LNCaP clone FGC (cell line): ENCODE data around the gene C2CD4D.

Source experiments
- DNase-seq: peaks from one replicate; pipeline ENCODE4 v3.0.0-alpha.2; 2011; ENCODE audit warnings: low read depth
- H3K4me3 ChIP-seq: 2 replicates; pipeline ENCODE4 v1.5.1; 2011; ENCODE audit warnings: mild to moderate bottlenecking, low read depth, low read length, control low read depth
- TF ChIP-seq, protein P1 (sequence below): IDR thresholded peaks from 2 replicates; pipeline ENCODE4 v1.5.1; 2012; ENCODE audit warnings: mild to moderate bottlenecking; ENCODE audit not compliant: control insufficient read depth, insufficient read depth; ENCODE audit errors: extremely low read depth

The C2CD4D gene

GRCh38 chr1:151814971-151815545 is 24.6 kb downstream of the C2CD4D start:
- TF ChIP-seq, protein P1, sequence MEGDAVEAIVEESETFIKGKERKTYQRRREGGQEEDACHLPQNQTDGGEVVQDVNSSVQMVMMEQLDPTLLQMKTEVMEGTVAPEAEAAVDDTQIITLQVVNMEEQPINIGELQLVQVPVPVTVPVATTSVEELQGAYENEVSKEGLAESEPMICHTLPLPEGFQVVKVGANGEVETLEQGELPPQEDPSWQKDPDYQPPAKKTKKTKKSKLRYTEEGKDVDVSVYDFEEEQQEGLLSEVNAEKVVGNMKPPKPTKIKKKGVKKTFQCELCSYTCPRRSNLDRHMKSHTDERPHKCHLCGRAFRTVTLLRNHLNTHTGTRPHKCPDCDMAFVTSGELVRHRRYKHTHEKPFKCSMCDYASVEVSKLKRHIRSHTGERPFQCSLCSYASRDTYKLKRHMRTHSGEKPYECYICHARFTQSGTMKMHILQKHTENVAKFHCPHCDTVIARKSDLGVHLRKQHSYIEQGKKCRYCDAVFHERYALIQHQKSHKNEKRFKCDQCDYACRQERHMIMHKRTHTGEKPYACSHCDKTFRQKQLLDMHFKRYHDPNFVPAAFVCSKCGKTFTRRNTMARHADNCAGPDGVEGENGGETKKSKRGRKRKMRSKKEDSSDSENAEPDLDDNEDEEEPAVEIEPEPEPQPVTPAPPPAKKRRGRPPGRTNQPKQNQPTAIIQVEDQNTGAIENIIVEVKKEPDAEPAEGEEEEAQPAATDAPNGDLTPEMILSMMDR = no peak
- no peak overlapping the region for H3K4me3 ChIP-seq
- DNase-seq = no peak

DNA sequence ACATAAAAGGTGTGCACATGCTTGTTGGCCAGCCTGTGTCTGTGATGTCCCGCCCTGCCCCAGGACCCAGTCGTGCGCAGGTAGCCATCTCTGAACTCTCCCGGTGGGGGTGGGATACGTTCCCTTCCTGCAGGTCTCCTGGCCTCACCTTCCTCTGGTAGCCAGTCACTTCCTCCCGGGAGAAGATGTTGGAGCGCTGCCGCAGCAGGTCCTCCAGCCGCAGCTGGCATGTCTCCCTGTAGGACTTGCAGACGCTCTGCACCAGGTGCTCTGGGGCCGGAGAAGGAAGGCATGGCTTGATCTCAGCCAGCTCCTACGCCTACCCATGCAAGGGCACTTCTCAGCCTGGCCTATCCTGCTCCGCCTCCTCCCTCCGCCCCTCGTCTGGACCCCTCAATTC is 25.2 kb downstream of the C2CD4D start:
- DNase-seq = no peak
- TF ChIP-seq, protein P1 = no peak
- H3K4me3 ChIP-seq = no peak overlapping the region

GRCh38 chr1:151813271-151813977 is 26.2 kb downstream of the C2CD4D start:
- TF ChIP-seq, protein P1 = no peak
- H3K4me3 ChIP-seq = no peak overlapping the region
- DNase-seq = no peak

GRCh38 chr1:151811181-151811580 is 28.4 kb downstream of the C2CD4D start:
- H3K4me3 ChIP-seq = no peak overlapping the region
- TF ChIP-seq, protein P1 = no peak
- no peak for DNase-seq

GRCh38 chr1:151809985-151810556 is 29.5 kb downstream of the C2CD4D start:
- H3K4me3 ChIP-seq = no peak overlapping the region
- TF ChIP-seq, protein P1 = no peak
- DNase-seq = no peak

GRCh38 chr1:151809290-151809984 is 30.2 kb downstream of the C2CD4D start:
- TF ChIP-seq, protein P1 = no peak
- no peak overlapping the region for H3K4me3 ChIP-seq
- no peak for DNase-seq
